Adrenal gland (tissue), 12 donors: ENCODE data around the gene KRTAP5-6. TPM values are rescaled to one million over a fixed set of nuclear protein-coding genes. Genes with fewer than 3 reads are reported as not detected.
A peak's percentile ranks its signal among the peaks of the same experiment; 100 is the strongest.

Source experiments
- DNase-seq, 7 donors: peaks; one replicate each; pipeline ENCODE4 v3.0.0-alpha.2; 2019 to 2020
- H3K27ac ChIP-seq, 5 donors: fragments of 200-600 bp; sonication (generic) in 4 of 5; 1 replicate in 3 of 5; 2 replicates in 2 of 5; pipeline versions ENCODE4 v1.5.1 to v1.8.0; 2016 to 2020; ENCODE audit warnings: mild to moderate bottlenecking in 1 of 5
- H3K27me3 ChIP-seq: fragments of 200-600 bp; 2 replicates; pipeline ENCODE4 v1.8.0; 2021
- H3K36me3 ChIP-seq, 2 donors: fragments of 200-600 bp; replicated peaks in 1 of 2; 1 replicate in 1 of 2; 2 replicates in 1 of 2; pipeline versions ENCODE4 v1.5.1 to v1.8.0; 2018 to 2022
- H3K4me1 ChIP-seq, 2 donors: fragments of 200-600 bp; replicated peaks in 1 of 2; 1 replicate in 1 of 2; 2 replicates in 1 of 2; pipeline versions ENCODE4 v1.5.1 to v1.8.0; 2018 to 2021
- H3K4me3 ChIP-seq, 4 donors: fragments of 200-600 bp; sonication (generic) in 3 of 4; one replicate each; pipeline ENCODE4 v1.5.1; 2016 to 2018
- H3K9me3 ChIP-seq, 3 donors: fragments of 200-600 bp; sonication (generic) in 1 of 3; replicated peaks in 1 of 3; 1 replicate in 2 of 3; 2 replicates in 1 of 3; pipeline versions ENCODE4 v1.5.1 to v1.8.0; 2016 to 2021
- POLR2A ChIP-seq, 2 donors: fragments of 450-650 bp; IDR thresholded peaks; one replicate each; pipeline ENCODE4 v1.6.1; 2017; ENCODE audit warnings: antibody characterized with exemption in 2 of 2, mild to moderate bottlenecking in 2 of 2, moderate library complexity in 1 of 2
- WGBS, 4 donors: extraction: QIAGEN DNeasy Blood & Tissue Kit in 2 of 4; methylation state at CpG; one replicate each; pipeline versions ENCODE4 v1.1.5 to v1.1.7; 2013 to 2017; 5-methylcytosine and 5-hydroxymethylcytosine counted together
- intact Hi-C, 2 donors: fragments of 100-400 bp; cut with DNase I; formaldehyde crosslinking; loops; one replicate each; pipeline versions ENCODE4 v1.14.1 to v1.15.0; 2022 to 2023
- polyA plus RNA-seq, 3 donors: library from polyadenylated mRNA; stranded (reverse); fragments of 200-250 nt in 2 of 3; fragments of 350-450 nt in 1 of 3; fragmentation: Illumina TruSeq in 1 of 3; extraction: RNeasy Lipid Tissue Mini Kit (QIAGEN cat#74804) in 1 of 3; gene quantifications; one replicate each; pipeline ENCODE4 v1.2.3, GENCODE V29; 2013 to 2014
- total RNA-seq, 9 donors: library from RNA; depleted of rRNA in 4 of 9; stranded (reverse); fragments of >200 nt in 4 of 9; fragments of 120-200 nt in 1 of 9; fragmentation: NEBNext Ultra II Directional in 1 of 9; extraction: Animal tissue kit (Norgen Biotek cat#: 25700) in 1 of 9; gene quantifications; one replicate each; pipeline versions ENCODE4 v1.1.0 to v1.2.4, GENCODE V29; 2013 to 2023
- TF ChIP-seq, protein P1 (sequence below), 6 experiments: fragments of 450-650 bp in 4 of 6; fragments of 200-600 bp in 2 of 6; sonication (generic) in 1 of 6; IDR thresholded peaks; 1 replicate in 5 of 6; 2 replicates in 1 of 6; pipeline versions ENCODE4 v1.5.1 to v1.8.0; 2016 to 2021; ENCODE audit warnings: antibody characterized with exemption in 6 of 6, mild to moderate bottlenecking in 2 of 6, moderate library complexity in 1 of 6
- donor health status: healthy with polysubstance abuse.
- donor health status: Bipolar disorder and iron deficiency.
- donor health status: DM: yes; HTN: yes; CAD: no.
- donor health status: DM: no; HTN: no; CAD: no.
- donor health status: DM: no; HTN: no; CAD: no.
- donor health status: DM: yes; HTN: yes; CAD: no.

KRTAP5-6 gene
- total and polyA plus RNA-seq, 12 donors: 0.61 TPM; not detected in 11

DNA sequence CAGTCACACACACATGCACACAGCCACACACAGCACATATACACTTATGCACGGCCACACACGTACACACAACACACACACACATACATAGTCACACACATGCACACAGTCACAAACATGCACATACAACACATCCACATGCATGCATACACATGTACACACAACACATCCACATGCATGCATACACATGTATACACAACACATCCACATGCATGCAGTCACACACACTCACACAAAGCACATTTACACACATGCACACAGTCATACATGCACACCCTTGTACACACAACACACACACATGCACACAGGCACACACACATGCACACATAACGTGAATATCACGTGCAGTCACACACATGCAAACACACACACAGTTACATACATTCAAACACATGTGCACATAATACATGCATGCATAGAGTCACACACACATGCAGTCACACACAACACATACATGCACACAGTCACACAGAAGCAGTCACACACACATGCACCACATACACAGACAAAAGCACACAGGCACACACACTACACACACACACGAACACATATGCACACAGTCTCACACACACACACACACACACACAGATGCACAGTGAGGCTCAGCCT lies 34.6 kb downstream of the KRTAP5-6 start:
- TF ChIP-seq, protein P1, sequence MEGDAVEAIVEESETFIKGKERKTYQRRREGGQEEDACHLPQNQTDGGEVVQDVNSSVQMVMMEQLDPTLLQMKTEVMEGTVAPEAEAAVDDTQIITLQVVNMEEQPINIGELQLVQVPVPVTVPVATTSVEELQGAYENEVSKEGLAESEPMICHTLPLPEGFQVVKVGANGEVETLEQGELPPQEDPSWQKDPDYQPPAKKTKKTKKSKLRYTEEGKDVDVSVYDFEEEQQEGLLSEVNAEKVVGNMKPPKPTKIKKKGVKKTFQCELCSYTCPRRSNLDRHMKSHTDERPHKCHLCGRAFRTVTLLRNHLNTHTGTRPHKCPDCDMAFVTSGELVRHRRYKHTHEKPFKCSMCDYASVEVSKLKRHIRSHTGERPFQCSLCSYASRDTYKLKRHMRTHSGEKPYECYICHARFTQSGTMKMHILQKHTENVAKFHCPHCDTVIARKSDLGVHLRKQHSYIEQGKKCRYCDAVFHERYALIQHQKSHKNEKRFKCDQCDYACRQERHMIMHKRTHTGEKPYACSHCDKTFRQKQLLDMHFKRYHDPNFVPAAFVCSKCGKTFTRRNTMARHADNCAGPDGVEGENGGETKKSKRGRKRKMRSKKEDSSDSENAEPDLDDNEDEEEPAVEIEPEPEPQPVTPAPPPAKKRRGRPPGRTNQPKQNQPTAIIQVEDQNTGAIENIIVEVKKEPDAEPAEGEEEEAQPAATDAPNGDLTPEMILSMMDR (IDR thresholded peaks at IDR 0.05): no peak
- no peak for TF ChIP-seq POLR2A (IDR thresholded peaks at IDR 0.05)
- peak in 3 of 7 donors; percentile 2 to 41 (median 4) for DNase-seq
- H3K36me3 ChIP-seq: no peaks in the 10 kb centered on the region
- intact Hi-C loops: no loop called here
- no peak overlapping the region for H3K27ac ChIP-seq
- peaks cover 23% of the 10 kb centered on the region for H3K27me3 ChIP-seq
- H3K4me3 ChIP-seq: no peak overlapping the region
- H3K9me3 ChIP-seq: no peaks in the 10 kb centered on the region
- WGBS, 4 donors: 75 to 81% (median 78%) methylated on average over 5 of the region's 5 CpGs
- no peaks in the 10 kb centered on the region for H3K4me1 ChIP-seq

GRCh38 chr11:1732418-1733008 lies 35.5 kb downstream of the KRTAP5-6 start:
- H3K4me1 ChIP-seq: no peaks in the 10 kb centered on the region
- DNase-seq: peak in 3 of 7 donors; percentile 11 to 54 (median 19)
- no peaks in the 10 kb centered on the region for H3K36me3 ChIP-seq
- no peak overlapping the region for H3K27ac ChIP-seq
- H3K27me3 ChIP-seq: peaks cover 22% of the 10 kb centered on the region
- no peak for TF ChIP-seq POLR2A (IDR thresholded peaks at IDR 0.05)
- TF ChIP-seq, protein P1 (IDR thresholded peaks at IDR 0.05): no peak
- WGBS, 4 donors: 27 to 65% (median 44%) methylated on average over 5 to 13 of the region's 13 CpGs
- H3K4me3 ChIP-seq: no peak overlapping the region
- intact Hi-C loops: no loop called here
- peaks cover 0 to 9% (median 0%) of the 10 kb centered on the region in 3 donors for H3K9me3 ChIP-seq

DNA sequence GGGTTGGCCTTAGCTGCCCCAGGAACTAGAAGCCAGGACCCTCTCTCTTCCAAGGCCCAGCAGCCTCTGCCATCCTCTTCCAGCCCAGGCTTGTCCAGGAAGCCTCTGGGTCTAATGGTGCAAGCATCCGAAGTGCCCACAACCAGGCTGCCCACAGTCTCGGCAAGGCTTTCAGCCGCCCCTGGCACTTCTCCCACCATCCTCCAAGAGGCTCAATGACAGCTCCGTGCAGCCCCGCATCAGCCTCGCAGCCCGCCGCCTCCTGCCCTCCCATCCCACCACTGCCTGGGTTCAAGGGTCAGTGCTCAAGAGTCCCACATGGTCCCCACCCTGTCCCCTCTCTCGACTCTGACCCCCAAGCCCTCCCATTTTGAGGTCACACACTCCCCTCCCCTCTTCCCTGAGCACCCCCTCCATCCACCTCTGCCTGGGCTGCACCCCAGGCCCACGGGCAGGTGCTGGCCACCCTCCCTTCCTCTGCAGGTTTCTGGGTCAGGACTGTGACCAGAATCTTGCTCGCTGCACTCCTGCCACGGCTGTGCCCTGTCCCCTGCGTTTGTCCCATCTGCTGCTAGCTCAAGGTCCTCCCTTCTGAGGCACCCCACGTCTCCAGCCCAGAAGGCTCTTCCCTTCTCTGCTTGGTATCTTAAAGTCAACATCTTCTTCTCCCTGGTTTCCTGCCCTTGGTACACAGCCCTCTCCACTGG lies 36.2 kb downstream of the KRTAP5-6 start:
- 56 to 62% (median 60%) methylated on average over 9 to 14 of the region's 14 CpGs for WGBS, 4 donors
- Histone ChIP-seq H3K36me3 (no peaks in the 10 kb centered on the region), H3K27ac (no peak overlapping the region), H3K4me1 (no peaks in the 10 kb centered on the region), H3K9me3 (peaks cover 0 to 9% (median 0%) of the 10 kb centered on the region in 3 donors), H3K4me3 (no peak overlapping the region), H3K27me3 (peaks cover 17% of the 10 kb centered on the region)
- TF ChIP-seq, protein P1 (IDR thresholded peaks at IDR 0.05): no peak
- intact Hi-C loops: no loop called here
- DNase-seq: peak in 5 of 7 donors; percentile 15 to 56 (median 29)
